OCI-LY3 (cell line): ENCODE data around the gene NPLOC4.

Experiments
- CTCF ChIP-seq: fragments of 200-600, 300-600 bp; sonication (generic); IDR thresholded peaks from 2 replicates; pipeline ENCODE4 v1.5.1; 2014; ENCODE audit warnings: antibody characterized with exemption, low read length, low read depth
- EZH2phosphoT487 ChIP-seq: fragments of 200-600 bp; shearing (Covaris generic); IDR thresholded peaks from 2 replicates; pipeline ENCODE4 v1.6.1; 2018; ENCODE audit warnings: antibody characterized with exemption, mixed run types, low read depth

GRCh38 chr17:81635973-81636504 lies 873 bp downstream of the NPLOC4 start:
- TF ChIP-seq EZH2phosphoT487, result no peak
- TF ChIP-seq CTCF, result no peak
